HCT116 (cell line): Measurements from ENCODE around the gene CRADD.

ENCODE experiments used
- ELF1 ChIP-seq: IDR thresholded peaks from 2 replicates; pipeline ENCODE4 v1.6.1; 2012; ENCODE audit warnings: low read depth, borderline replicate concordance
- EZH2 ChIP-seq: fragments of 200-600 bp; sonication (generic); IDR thresholded peaks from 2 replicates; pipeline ENCODE4 v1.6.1; 2017; ENCODE audit warnings: antibody characterized with exemption, mixed run types
- EZH2phosphoT487 ChIP-seq: fragments of 200-600 bp; IDR thresholded peaks from 2 replicates; pipeline ENCODE4 v1.6.1; 2018; ENCODE audit warnings: antibody characterized with exemption, borderline replicate concordance
- POLR2A ChIP-seq: IDR thresholded peaks from 2 replicates; pipeline ENCODE4 v1.7.0; 2011; ENCODE audit warnings: borderline replicate concordance; ENCODE audit not compliant: insufficient read depth, insufficient read length; ENCODE audit errors: extremely low read depth
- POLR2AphosphoS5 ChIP-seq: IDR thresholded peaks from 2 replicates; pipeline ENCODE4 v1.6.1; 2011; ENCODE audit warnings: mild to moderate bottlenecking, low read depth, low read length, moderate library complexity
- SP1 ChIP-seq: IDR thresholded peaks from 2 replicates; pipeline ENCODE4 v1.6.1; 2012; ENCODE audit warnings: low read depth
- TCF7L2 ChIP-seq: IDR thresholded peaks from 2 replicates; pipeline ENCODE4 v1.7.0; 2011; ENCODE audit warnings: borderline replicate concordance, inconsistent platforms; ENCODE audit not compliant: insufficient read depth, insufficient read length; ENCODE audit errors: extremely low read depth
- YY1 ChIP-seq: IDR thresholded peaks from 2 replicates; pipeline ENCODE4 v1.6.1; 2011; ENCODE audit warnings: low read length, low read depth, moderate library complexity, mild to moderate bottlenecking; ENCODE audit not compliant: insufficient replicate concordance; ENCODE audit errors: extremely low read depth
- ZNF274 ChIP-seq: fragments of 200-500 bp; sonication (Bioruptor generic); IDR thresholded peaks from 2 replicates; pipeline ENCODE4 v1.6.1; 2014; ENCODE audit warnings: mild to moderate bottlenecking, low read depth, low read length, inconsistent platforms
- TF ChIP-seq, protein P1 (sequence below), 3 experiments: fragments of 200-600 bp in 1 of 3; sonication (generic) in 1 of 3; IDR thresholded peaks in 2 of 3; conservative IDR thresholded peaks in 1 of 3; 2 replicates each; pipeline ENCODE4 v1.5.1; 2012 to 2017; ENCODE audit warnings: low read depth in 2 of 3, low read length in 2 of 3, antibody characterized with exemption in 1 of 3, borderline replicate concordance in 1 of 3, control low read depth in 1 of 3, mild to moderate bottlenecking in 1 of 3, mixed read lengths in 1 of 3, mixed run types in 1 of 3, moderate library complexity in 1 of 3; ENCODE audit not compliant: insufficient read depth in 1 of 3
- TF ChIP-seq, protein P2 (sequence below): IDR thresholded peaks from 2 replicates; pipeline ENCODE4 v1.6.1; 2012

DNA sequence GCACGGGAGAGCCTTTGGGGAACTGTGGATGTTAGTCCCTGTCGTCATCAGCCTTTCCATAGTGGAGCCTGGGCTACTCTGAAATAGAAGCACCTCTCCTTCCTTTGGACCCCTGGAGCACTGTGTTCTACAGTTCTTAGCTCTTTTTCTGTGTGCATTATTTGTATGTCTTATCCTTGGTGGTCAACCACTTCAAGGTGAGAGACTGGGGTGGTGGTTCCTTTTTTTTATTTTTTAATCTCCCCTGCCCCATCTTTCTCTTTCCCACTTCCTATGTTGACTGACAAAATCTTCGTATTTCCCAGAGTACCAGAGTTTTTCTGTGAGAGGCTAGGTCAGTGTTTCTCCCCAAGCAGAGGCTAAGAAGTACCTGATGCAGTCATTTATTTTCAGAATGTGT is 111.7 kb downstream of the CRADD start:
- TF ChIP-seq ZNF274 (no peak), POLR2A (no peak), EZH2 (no peak), POLR2AphosphoS5 (no peak), EZH2phosphoT487 (no peak), SP1 (no peak), ELF1 (no peak), TCF7L2 (no peak), YY1 (no peak)
- TF ChIP-seq, protein P1, sequence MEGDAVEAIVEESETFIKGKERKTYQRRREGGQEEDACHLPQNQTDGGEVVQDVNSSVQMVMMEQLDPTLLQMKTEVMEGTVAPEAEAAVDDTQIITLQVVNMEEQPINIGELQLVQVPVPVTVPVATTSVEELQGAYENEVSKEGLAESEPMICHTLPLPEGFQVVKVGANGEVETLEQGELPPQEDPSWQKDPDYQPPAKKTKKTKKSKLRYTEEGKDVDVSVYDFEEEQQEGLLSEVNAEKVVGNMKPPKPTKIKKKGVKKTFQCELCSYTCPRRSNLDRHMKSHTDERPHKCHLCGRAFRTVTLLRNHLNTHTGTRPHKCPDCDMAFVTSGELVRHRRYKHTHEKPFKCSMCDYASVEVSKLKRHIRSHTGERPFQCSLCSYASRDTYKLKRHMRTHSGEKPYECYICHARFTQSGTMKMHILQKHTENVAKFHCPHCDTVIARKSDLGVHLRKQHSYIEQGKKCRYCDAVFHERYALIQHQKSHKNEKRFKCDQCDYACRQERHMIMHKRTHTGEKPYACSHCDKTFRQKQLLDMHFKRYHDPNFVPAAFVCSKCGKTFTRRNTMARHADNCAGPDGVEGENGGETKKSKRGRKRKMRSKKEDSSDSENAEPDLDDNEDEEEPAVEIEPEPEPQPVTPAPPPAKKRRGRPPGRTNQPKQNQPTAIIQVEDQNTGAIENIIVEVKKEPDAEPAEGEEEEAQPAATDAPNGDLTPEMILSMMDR (IDR thresholded peaks at IDR 0.05 in 2 of 3, conservative IDR thresholded peaks at IDR 0.05 in 1 of 3; ENCODE audit: borderline replicate concordance in 1 of 3, insufficient read depth in 1 of 3, low read depth in 2 of 3, low read length in 2 of 3) = no peak
- TF ChIP-seq, protein P2, sequence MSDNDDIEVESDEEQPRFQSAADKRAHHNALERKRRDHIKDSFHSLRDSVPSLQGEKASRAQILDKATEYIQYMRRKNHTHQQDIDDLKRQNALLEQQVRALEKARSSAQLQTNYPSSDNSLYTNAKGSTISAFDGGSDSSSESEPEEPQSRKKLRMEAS = no peak
